ENCODE results near the gene BIRC6. TPM values are rescaled to one million over a fixed set of nuclear protein-coding genes. Genes with fewer than 3 reads are reported as not detected.
A peak's percentile ranks its signal among the peaks of the same experiment; 100 is the strongest.
"Not testable (repeated sequence)": the region's sequence is repeated elsewhere in the genome, so short reads cannot be mapped to it uniquely, and the experiment has no call there.

BIRC6 gene
- total and polyA plus RNA-seq, 5 donors from 2014 or later: 18.9 to 176 (median 27.2) TPM

DNA sequence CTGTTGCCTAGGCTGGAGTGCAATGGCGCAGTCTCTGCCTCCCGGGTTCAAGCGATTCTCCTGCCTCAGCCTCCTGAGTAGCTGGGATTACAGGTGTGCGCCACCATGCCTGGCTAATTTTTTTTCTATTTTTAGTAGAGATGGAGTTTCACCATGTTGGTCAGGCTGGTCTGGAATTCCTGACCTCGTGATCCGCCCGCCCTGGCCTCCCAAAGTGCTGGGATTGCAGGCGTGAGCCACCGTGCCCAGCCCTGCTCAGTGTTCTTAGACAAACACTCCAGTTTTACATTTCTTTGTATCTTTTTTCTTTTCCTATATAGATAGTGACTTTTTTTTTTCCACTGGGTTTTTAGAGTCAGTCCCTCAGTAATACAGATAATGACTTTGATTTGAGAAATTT lies 7.5 kb downstream of the BIRC6 start:
- not testable (repeated sequence) for H3K9me3 Mint-ChIP-seq; H3K9me3 ChIP-seq (ENCODE audit: control insufficient read depth in 2 of 2, low read length in 2 of 2); DNase-seq; H3K4me3 ChIP-seq (ENCODE audit: low read depth, low read length); H3K27me3 ChIP-seq (ENCODE audit: control insufficient read depth, insufficient read depth, low read length); H3K27ac ChIP-seq (ENCODE audit: insufficient read depth, low read length, poor library complexity, severe bottlenecking); H3K27me3 Mint-ChIP-seq; ATAC-seq (ENCODE audit: low read depth in 2 of 2); H3K36me3 ChIP-seq (ENCODE audit: control insufficient read depth, insufficient read depth, low read length)
- Mint-ChIP-seq H3K4me1 (peaks cover 43 to 89% (median 66%) of the 10 kb centered on the region in 4 donors), H3K36me3 (peaks cover 11% of the 10 kb centered on the region), H3K4me3 (peak overlapping the region; percentile 4 to 83 (median 32)), H3K27ac (peak overlapping the region in 2 of 3 donors; percentile 11 to 70)
- H3K4me1 ChIP-seq (ENCODE audit: control insufficient read depth, insufficient read depth, low read length, poor library complexity, severe bottlenecking): peaks cover 41% of the 10 kb centered on the region

DNA sequence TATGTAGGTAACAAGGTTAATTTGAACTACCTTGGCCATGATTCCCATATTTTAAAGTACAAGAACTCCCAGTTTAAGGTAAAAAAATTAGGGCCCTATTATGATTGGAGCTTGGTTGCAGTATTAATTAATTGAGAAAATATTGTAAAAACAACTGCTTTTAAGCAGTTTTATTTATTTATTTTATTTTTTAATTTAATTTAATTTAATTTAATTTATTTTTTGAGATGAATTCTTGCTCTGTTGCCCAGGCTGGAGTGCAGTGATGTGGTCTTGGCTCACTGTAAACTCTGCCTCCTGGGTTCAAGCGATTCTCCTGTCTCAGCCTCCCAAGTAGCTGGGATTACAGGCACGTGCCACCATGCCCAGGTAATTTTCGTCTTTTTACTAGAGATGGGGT lies 8.9 kb downstream of the BIRC6 start:
- H3K36me3 ChIP-seq (ENCODE audit: control insufficient read depth, insufficient read depth, low read length); H3K9me3 ChIP-seq (ENCODE audit: control insufficient read depth in 2 of 2, low read length in 2 of 2); H3K27ac ChIP-seq (ENCODE audit: insufficient read depth, low read length, poor library complexity, severe bottlenecking); H3K9me3 Mint-ChIP-seq; H3K4me3 ChIP-seq (ENCODE audit: low read depth, low read length); H3K27me3 ChIP-seq (ENCODE audit: control insufficient read depth, insufficient read depth, low read length); ATAC-seq (ENCODE audit: low read depth in 2 of 2); H3K27ac Mint-ChIP-seq; H3K27me3 Mint-ChIP-seq; DNase-seq: not testable (repeated sequence)
- H3K4me3 Mint-ChIP-seq: peak overlapping the region in 1 of 4 donors; percentile 24
- peaks cover 29% of the 10 kb centered on the region for H3K4me1 ChIP-seq (ENCODE audit: control insufficient read depth, insufficient read depth, low read length, poor library complexity, severe bottlenecking)
- peaks cover 11% of the 10 kb centered on the region for H3K36me3 Mint-ChIP-seq
- H3K4me1 Mint-ChIP-seq: peaks cover 42 to 88% (median 64%) of the 10 kb centered on the region in 4 donors

DNA sequence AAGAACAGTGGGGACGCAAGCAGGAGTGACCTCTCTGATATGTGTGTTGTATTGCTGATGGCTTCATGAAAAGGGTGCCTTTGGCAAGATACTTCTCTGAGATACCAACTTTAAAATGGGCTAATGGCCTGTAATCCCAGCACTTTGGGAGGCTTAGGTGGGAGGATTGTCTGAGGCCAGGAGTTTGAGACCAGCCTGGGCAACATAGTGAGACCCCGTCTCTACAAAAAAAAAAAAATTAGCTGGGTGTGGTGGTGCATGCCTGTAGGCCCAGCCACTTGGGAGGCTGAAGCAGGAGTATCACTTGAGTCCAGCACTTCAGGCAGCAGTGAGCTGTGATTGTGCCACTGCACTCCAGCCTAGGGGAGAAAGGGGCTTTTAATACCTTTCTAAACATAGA lies 9.8 kb downstream of the BIRC6 start:
- no peak overlapping the region for H3K4me3 ChIP-seq (ENCODE audit: low read depth, low read length)
- H3K4me1 ChIP-seq (ENCODE audit: control insufficient read depth, insufficient read depth, low read length, poor library complexity, severe bottlenecking): peaks cover 29% of the 10 kb centered on the region
- no peaks in the 10 kb centered on the region for H3K36me3 ChIP-seq (ENCODE audit: control insufficient read depth, insufficient read depth, low read length)
- no peak for ATAC-seq (ENCODE audit: low read depth in 2 of 2)
- Mint-ChIP-seq H3K27me3 (no peaks in the 10 kb centered on the region), H3K27ac (peak overlapping the region in 2 of 3 donors; percentile 60 to 80), H3K9me3 (no peaks in the 10 kb centered on the region), H3K36me3 (peaks cover 7% of the 10 kb centered on the region), H3K4me1 (peaks cover 41 to 83% (median 59%) of the 10 kb centered on the region in 4 donors), H3K4me3 (peak overlapping the region in 1 of 4 donors; percentile 55)
- DNase-seq: no peak
- H3K27ac ChIP-seq (ENCODE audit: insufficient read depth, low read length, poor library complexity, severe bottlenecking): peak overlapping the region; percentile 11
- no peaks in the 10 kb centered on the region for H3K27me3 ChIP-seq (ENCODE audit: control insufficient read depth, insufficient read depth, low read length)
- H3K9me3 ChIP-seq (ENCODE audit: control insufficient read depth in 2 of 2, low read length in 2 of 2): no peaks in the 10 kb centered on the region

DNA sequence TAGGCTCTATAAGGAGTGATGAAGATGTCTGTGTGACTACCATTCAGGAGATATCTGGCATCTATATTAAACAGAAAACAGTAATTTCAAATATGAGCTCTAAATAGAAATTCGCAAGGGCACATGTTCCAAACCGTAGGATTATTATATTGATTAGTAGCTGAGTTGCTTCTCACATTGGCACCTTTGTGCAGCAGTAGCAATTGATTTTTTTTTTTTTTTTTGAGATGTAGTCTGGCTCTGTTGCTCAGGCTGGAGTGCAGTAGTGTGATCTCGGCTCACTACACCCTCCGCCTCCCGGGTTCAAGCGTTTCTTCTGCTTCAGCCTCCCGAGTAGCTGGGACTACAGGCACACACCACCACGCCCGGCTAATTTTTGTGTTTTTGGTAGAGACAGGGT lies 12.4 kb downstream of the BIRC6 start:
- Mint-ChIP-seq H3K4me1 (peaks cover 40 to 81% (median 53%) of the 10 kb centered on the region in 4 donors), H3K4me3 (peak overlapping the region in 1 of 4 donors; percentile 22), H3K27ac (peak overlapping the region; percentile 26 to 80 (median 42)), H3K27me3 (no peaks in the 10 kb centered on the region), H3K9me3 (no peaks in the 10 kb centered on the region), H3K36me3 (peaks cover 20% of the 10 kb centered on the region)
- Histone ChIP-seq H3K9me3 (ENCODE audit: control insufficient read depth in 2 of 2, low read length in 2 of 2) (no peaks in the 10 kb centered on the region), H3K4me1 (ENCODE audit: control insufficient read depth, insufficient read depth, low read length, poor library complexity, severe bottlenecking) (peaks cover 20% of the 10 kb centered on the region), H3K36me3 (ENCODE audit: control insufficient read depth, insufficient read depth, low read length) (peaks cover 4% of the 10 kb centered on the region), H3K27me3 (ENCODE audit: control insufficient read depth, insufficient read depth, low read length) (no peaks in the 10 kb centered on the region), H3K4me3 (ENCODE audit: low read depth, low read length) (no peak overlapping the region), H3K27ac (ENCODE audit: insufficient read depth, low read length, poor library complexity, severe bottlenecking) (no peak overlapping the region)
- ATAC-seq (ENCODE audit: low read depth in 2 of 2): no peak
- DNase-seq: no peak

DNA sequence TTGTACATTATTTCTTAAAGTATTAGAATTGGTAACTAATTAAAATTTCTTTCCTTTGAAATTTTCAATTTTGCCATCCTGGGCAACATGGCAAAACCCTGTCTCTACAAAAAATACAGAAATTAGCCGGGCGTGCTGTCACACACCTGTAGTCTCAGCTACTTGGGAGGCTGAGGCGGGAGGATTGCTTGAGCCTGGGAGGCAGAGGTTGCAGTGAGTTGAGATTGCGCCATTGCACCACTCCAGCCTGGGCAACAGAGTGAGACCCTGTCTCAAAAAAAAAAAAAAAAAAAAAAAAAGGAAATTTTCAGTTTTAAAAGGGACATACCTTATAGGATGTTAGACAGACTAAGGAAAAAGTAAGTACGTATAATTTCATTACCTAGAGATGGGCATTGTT lies 14.1 kb downstream of the BIRC6 start:
- H3K9me3 ChIP-seq (ENCODE audit: control insufficient read depth in 2 of 2, low read length in 2 of 2); H3K27me3 Mint-ChIP-seq; H3K9me3 Mint-ChIP-seq; H3K4me3 Mint-ChIP-seq; H3K36me3 ChIP-seq (ENCODE audit: control insufficient read depth, insufficient read depth, low read length); ATAC-seq (ENCODE audit: low read depth in 2 of 2); H3K27ac ChIP-seq (ENCODE audit: insufficient read depth, low read length, poor library complexity, severe bottlenecking); H3K27me3 ChIP-seq (ENCODE audit: control insufficient read depth, insufficient read depth, low read length); DNase-seq; H3K4me3 ChIP-seq (ENCODE audit: low read depth, low read length): not testable (repeated sequence)
- peaks cover 17% of the 10 kb centered on the region for H3K4me1 ChIP-seq (ENCODE audit: control insufficient read depth, insufficient read depth, low read length, poor library complexity, severe bottlenecking)
- Mint-ChIP-seq H3K36me3 (peaks cover 23% of the 10 kb centered on the region), H3K4me1 (peaks cover 45 to 80% (median 56%) of the 10 kb centered on the region in 4 donors), H3K27ac (peak overlapping the region in 1 of 3 donors; percentile 32)

DNA sequence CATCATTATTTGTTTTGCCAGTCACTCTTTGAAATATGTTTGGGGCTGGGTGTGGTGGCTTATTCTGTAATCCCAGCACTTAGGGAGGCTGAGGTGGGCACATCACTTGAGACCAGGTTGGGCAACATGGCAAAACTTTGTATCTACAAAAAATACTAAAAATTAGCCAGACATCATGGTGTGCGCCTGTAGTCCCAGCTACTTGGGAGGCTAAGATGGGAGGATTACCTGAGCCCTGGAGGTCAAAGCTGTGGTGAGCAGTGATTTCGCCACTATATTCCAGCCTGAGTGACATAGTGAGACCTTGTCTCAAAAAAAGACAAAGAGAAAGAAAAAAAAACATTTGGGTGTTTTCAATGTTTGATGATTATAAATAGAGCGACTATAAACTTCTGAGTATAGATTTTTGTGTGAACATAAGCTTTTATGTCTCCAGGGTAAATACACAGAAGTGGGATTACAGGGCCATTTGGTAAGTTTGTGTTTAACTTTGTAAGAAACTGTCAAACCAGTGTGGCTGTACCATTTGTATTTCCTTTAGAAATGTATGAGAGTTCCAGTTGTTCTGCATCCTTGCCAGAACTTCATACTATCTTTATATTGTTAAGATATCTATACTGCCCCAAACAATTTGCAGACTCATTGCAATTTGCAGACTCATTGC lies 15.8 kb downstream of the BIRC6 start:
- H3K36me3 ChIP-seq (ENCODE audit: control insufficient read depth, insufficient read depth, low read length): peaks cover 4% of the 10 kb centered on the region
- H3K9me3 ChIP-seq (ENCODE audit: control insufficient read depth in 2 of 2, low read length in 2 of 2): no peaks in the 10 kb centered on the region
- H3K4me1 ChIP-seq (ENCODE audit: control insufficient read depth, insufficient read depth, low read length, poor library complexity, severe bottlenecking): peaks cover 20% of the 10 kb centered on the region
- no peak for ATAC-seq (ENCODE audit: low read depth in 2 of 2)
- H3K36me3 Mint-ChIP-seq: peaks cover 22% of the 10 kb centered on the region
- H3K27ac ChIP-seq (ENCODE audit: insufficient read depth, low read length, poor library complexity, severe bottlenecking): no peak overlapping the region
- H3K9me3 Mint-ChIP-seq: no peaks in the 10 kb centered on the region
- H3K27me3 Mint-ChIP-seq: no peaks in the 10 kb centered on the region
- H3K4me1 Mint-ChIP-seq: peaks cover 54 to 80% (median 56%) of the 10 kb centered on the region in 4 donors
- DNase-seq: no peak
- no peak overlapping the region for H3K4me3 Mint-ChIP-seq
- H3K27me3 ChIP-seq (ENCODE audit: control insufficient read depth, insufficient read depth, low read length): no peaks in the 10 kb centered on the region
- H3K4me3 ChIP-seq (ENCODE audit: low read depth, low read length): no peak overlapping the region
- peak overlapping the region in 2 of 3 donors; percentile 31 to 65 for H3K27ac Mint-ChIP-seq

DNA sequence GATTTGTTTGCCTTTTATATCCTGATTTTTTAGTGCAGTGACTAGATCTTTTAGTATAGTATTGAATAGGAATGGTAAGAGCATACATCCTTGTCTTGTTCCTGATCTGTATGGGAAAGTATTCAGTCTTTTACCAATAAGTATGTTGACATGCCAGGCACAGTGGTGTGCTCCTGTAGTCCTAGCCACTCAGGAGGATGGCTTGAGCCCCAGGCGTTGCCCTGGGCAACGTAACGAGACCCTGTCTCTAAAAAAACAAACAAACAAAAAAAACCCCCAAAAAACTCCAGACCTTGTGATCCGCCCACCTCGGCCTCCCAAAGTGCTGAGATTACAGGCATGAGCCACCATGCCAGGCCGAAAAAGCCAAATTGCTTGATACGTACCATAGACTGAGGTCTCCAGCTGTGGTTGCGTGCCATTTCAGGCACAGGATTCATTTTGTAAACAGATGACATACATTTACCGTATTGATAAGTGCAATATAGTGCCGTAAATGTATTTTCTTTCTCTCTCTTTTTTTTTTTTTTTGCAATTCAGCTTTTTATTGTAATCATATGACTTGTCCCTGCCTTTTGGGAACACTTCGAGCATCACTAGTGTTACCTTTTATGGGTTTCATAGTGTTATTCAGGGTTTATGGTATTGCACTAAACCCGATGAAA lies 18.5 kb downstream of the BIRC6 start:
- no peaks in the 10 kb centered on the region for H3K9me3 Mint-ChIP-seq
- H3K4me1 ChIP-seq (ENCODE audit: control insufficient read depth, insufficient read depth, low read length, poor library complexity, severe bottlenecking): peaks cover 19% of the 10 kb centered on the region
- no peaks in the 10 kb centered on the region for H3K9me3 ChIP-seq (ENCODE audit: control insufficient read depth in 2 of 2, low read length in 2 of 2)
- H3K27me3 Mint-ChIP-seq: no peaks in the 10 kb centered on the region
- peaks cover 9% of the 10 kb centered on the region for H3K36me3 ChIP-seq (ENCODE audit: control insufficient read depth, insufficient read depth, low read length)
- H3K4me3 Mint-ChIP-seq: peak overlapping the region in 3 of 4 donors; percentile 29 to 61 (median 41)
- DNase-seq: no peak
- H3K27me3 ChIP-seq (ENCODE audit: control insufficient read depth, insufficient read depth, low read length): no peaks in the 10 kb centered on the region
- H3K27ac Mint-ChIP-seq: peak overlapping the region in 2 of 3 donors; percentile 63 to 67
- no peak for ATAC-seq (ENCODE audit: low read depth in 2 of 2)
- H3K4me1 Mint-ChIP-seq: peaks cover 49 to 76% (median 54%) of the 10 kb centered on the region in 4 donors
- no peak overlapping the region for H3K4me3 ChIP-seq (ENCODE audit: low read depth, low read length)
- H3K36me3 Mint-ChIP-seq: peaks cover 22% of the 10 kb centered on the region
- no peak overlapping the region for H3K27ac ChIP-seq (ENCODE audit: insufficient read depth, low read length, poor library complexity, severe bottlenecking)

Data from CD4-positive, CD25-positive, alpha-beta regulatory T cell (primary cell).